ENCODE results near the gene TCEAL9. TPM values are rescaled to one million over a fixed set of nuclear protein-coding genes. Genes with fewer than 3 reads are reported as not detected.

The TCEAL9 gene
- total RNA-seq, 2 experiments from 2014 or later = not detected

GRCh38 chrX:103360092-103360491, 3.8 kb downstream of the TCEAL9 start:
- POLR2A ChIA-PET = no interaction called here
- H3K27me3 ChIP-seq (ENCODE audit: control insufficient read depth in 1 of 2, insufficient read depth in 2 of 2, low read length in 2 of 2) = no peaks in the 10 kb centered on the region
- Mint-ChIP-seq H3K27me3 (peaks cover 14% of the 10 kb centered on the region), H3K4me1 (ENCODE audit: low read depth) (peaks cover 20% of the 10 kb centered on the region), H3K9me3 (no peaks in the 10 kb centered on the region), H3K36me3 (ENCODE audit: low read depth) (no peaks in the 10 kb centered on the region), H3K27ac (no peak overlapping the region), H3K4me3 (no peak overlapping the region)
- no peak overlapping the region for H3K27ac ChIP-seq (ENCODE audit: low read depth in 1 of 2, low read length in 2 of 2)
- no peak overlapping the region for H3K4me3 ChIP-seq (ENCODE audit: low read length)
- no peaks in the 10 kb centered on the region for H3K9me3 ChIP-seq (ENCODE audit: control insufficient read depth in 1 of 2, insufficient read depth in 1 of 2, low read length in 2 of 2)
- DNase-seq = no peak
- CTCF ChIA-PET = no interaction called here
- ATAC-seq (ENCODE audit: poor library complexity) = no peak
- no peak for TF ChIP-seq CTCF (IDR thresholded peaks at IDR 0.05)
- intact Hi-C loops (cut with DNase I, micrococcal nuclease) = no loop called here
- H3K36me3 ChIP-seq (ENCODE audit: insufficient read depth, low read length) = no peaks in the 10 kb centered on the region
- H3K4me1 ChIP-seq (ENCODE audit: insufficient read depth, low read length) = peaks cover 11% of the 10 kb centered on the region

- H3K4me1 ChIP-seq (ENCODE audit: insufficient read depth, low read length) = peaks cover 11% of the 10 kb centered on the region
- H3K36me3 ChIP-seq (ENCODE audit: insufficient read depth, low read length) = no peaks in the 10 kb centered on the region
- ATAC-seq (ENCODE audit: poor library complexity) (no peak), DNase-seq (no peak)
- ChIA-PET CTCF (interaction anchor here (1.3 kb wide), 1 partner anchor 17 kb away, joined by 3 read pairs; no protein-coding TSS in a partner anchor), POLR2A (no interaction called here)
- H3K27me3 ChIP-seq (ENCODE audit: control insufficient read depth in 1 of 2, insufficient read depth in 2 of 2, low read length in 2 of 2) = no peaks in the 10 kb centered on the region
- peaks cover 10% of the 10 kb centered on the region for H3K27me3 Mint-ChIP-seq
- H3K27ac Mint-ChIP-seq = no peak overlapping the region
- intact Hi-C loops (cut with DNase I, micrococcal nuclease) = no loop called here
- no peaks in the 10 kb centered on the region for H3K9me3 ChIP-seq (ENCODE audit: control insufficient read depth in 1 of 2, insufficient read depth in 1 of 2, low read length in 2 of 2)
- H3K27ac ChIP-seq (ENCODE audit: low read depth in 1 of 2, low read length in 2 of 2) = no peak overlapping the region
- no peaks in the 10 kb centered on the region for H3K9me3 Mint-ChIP-seq
- no peak for TF ChIP-seq CTCF (IDR thresholded peaks at IDR 0.05)
- no peak overlapping the region for H3K4me3 ChIP-seq (ENCODE audit: low read length)
- H3K36me3 Mint-ChIP-seq (ENCODE audit: low read depth) = no peaks in the 10 kb centered on the region
- H3K4me1 Mint-ChIP-seq (ENCODE audit: low read depth) = peaks cover 18% of the 10 kb centered on the region
- H3K4me3 Mint-ChIP-seq = no peak overlapping the region
These were observed 4.6 kb downstream of the TCEAL9 start for GRCh38 chrX:103360916-103361315.

GRCh38 chrX:103361798-103362197, 5.5 kb downstream of the TCEAL9 start:
- no peak for DNase-seq
- no peaks in the 10 kb centered on the region for H3K9me3 ChIP-seq (ENCODE audit: control insufficient read depth in 1 of 2, insufficient read depth in 1 of 2, low read length in 2 of 2)
- Mint-ChIP-seq H3K27ac (no peak overlapping the region), H3K4me1 (ENCODE audit: low read depth) (peaks cover 11% of the 10 kb centered on the region), H3K27me3 (peaks cover 4% of the 10 kb centered on the region), H3K4me3 (no peak overlapping the region), H3K36me3 (ENCODE audit: low read depth) (no peaks in the 10 kb centered on the region), H3K9me3 (no peaks in the 10 kb centered on the region)
- ChIA-PET CTCF (interaction anchor here (1.3 kb wide), 1 partner anchor 18 kb away, joined by 3 read pairs; no protein-coding TSS in a partner anchor), POLR2A (no interaction called here)
- H3K4me3 ChIP-seq (ENCODE audit: low read length) = no peak overlapping the region
- peaks cover 5% of the 10 kb centered on the region for H3K4me1 ChIP-seq (ENCODE audit: insufficient read depth, low read length)
- ATAC-seq (ENCODE audit: poor library complexity) = no peak
- H3K27ac ChIP-seq (ENCODE audit: low read depth in 1 of 2, low read length in 2 of 2) = no peak overlapping the region
- H3K36me3 ChIP-seq (ENCODE audit: insufficient read depth, low read length) = no peaks in the 10 kb centered on the region
- intact Hi-C loops (cut with DNase I, micrococcal nuclease) = no loop called here
- no peaks in the 10 kb centered on the region for H3K27me3 ChIP-seq (ENCODE audit: control insufficient read depth in 1 of 2, insufficient read depth in 2 of 2, low read length in 2 of 2)
- TF ChIP-seq CTCF (IDR thresholded peaks at IDR 0.05) = no peak

Measured in CD4-positive, alpha-beta T cell (primary cell).